Spleen (tissue), 7 donors: ENCODE measurements around the gene GPR35.

ENCODE experiments used
- POLR2AphosphoS5 ChIP-seq, 3 donors: sonication (generic); formaldehyde crosslinking; IDR thresholded peaks; one replicate each; pipeline ENCODE4 v1.5.1; 2017; ENCODE audit warnings: antibody characterized with exemption in 3 of 3
- TF ChIP-seq, protein P1 (sequence below), 11 experiments: fragments of 200-600 bp in 7 of 11; fragments of 450-650 bp in 4 of 11; sonication (generic) in 4 of 11; IDR thresholded peaks in 8 of 11; conservative IDR thresholded peaks in 3 of 11; 1 replicate in 7 of 11; 2 replicates in 4 of 11; pipeline versions ENCODE4 v1.4.0 to v1.8.0; 2016 to 2021; ENCODE audit warnings: antibody characterized with exemption in 11 of 11, inconsistent platforms in 4 of 11, mild to moderate bottlenecking in 1 of 11
- donor health status: DM: no; HTN: no; CAD: no; lungs with moderate emphysema.
- donor health status: DM: no; HTN: no; CAD: no.
- donor health status: DM: no; HTN: no; CAD: no.

DNA sequence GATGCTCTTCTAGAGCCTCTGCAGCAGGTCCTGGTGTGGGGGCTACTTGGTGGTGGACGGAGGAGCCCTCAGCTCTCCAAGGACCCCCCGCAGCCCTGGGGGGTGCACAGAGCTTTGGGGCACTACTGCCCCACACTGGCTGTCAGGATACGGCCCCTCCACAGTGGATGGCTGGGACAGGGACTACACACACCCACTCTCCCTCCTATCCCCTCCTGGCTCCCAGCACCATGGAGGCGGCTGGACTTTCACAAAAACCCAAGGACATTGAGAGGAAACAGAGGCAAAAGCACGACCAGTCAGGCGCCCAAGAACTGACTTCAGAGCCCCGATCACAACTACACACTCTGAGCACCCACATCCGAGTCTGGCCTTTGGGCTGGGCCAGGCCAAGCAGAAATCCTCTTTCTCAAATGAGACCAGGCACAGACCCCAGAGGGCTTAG, 12.6 kb downstream of the GPR35 start:
- TF ChIP-seq, protein P1, sequence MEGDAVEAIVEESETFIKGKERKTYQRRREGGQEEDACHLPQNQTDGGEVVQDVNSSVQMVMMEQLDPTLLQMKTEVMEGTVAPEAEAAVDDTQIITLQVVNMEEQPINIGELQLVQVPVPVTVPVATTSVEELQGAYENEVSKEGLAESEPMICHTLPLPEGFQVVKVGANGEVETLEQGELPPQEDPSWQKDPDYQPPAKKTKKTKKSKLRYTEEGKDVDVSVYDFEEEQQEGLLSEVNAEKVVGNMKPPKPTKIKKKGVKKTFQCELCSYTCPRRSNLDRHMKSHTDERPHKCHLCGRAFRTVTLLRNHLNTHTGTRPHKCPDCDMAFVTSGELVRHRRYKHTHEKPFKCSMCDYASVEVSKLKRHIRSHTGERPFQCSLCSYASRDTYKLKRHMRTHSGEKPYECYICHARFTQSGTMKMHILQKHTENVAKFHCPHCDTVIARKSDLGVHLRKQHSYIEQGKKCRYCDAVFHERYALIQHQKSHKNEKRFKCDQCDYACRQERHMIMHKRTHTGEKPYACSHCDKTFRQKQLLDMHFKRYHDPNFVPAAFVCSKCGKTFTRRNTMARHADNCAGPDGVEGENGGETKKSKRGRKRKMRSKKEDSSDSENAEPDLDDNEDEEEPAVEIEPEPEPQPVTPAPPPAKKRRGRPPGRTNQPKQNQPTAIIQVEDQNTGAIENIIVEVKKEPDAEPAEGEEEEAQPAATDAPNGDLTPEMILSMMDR (IDR thresholded peaks at IDR 0.05 in 8 of 11, conservative IDR thresholded peaks at IDR 0.05 in 3 of 11): no peak
- TF ChIP-seq POLR2AphosphoS5 (IDR thresholded peaks at IDR 0.05): no peak
